HEK293 (cell line): Measurements from ENCODE around the gene RCOR3.
A peak's percentile ranks its signal among the peaks of the same experiment; 100 is the strongest.

Source experiments
- CTCF ChIA-PET: fragments of 350-600 bp; formaldehyde crosslinking; extraction: SDS; loops from one replicate; lab custom pipeline; 2021; ENCODE audit warnings: antibody characterized with exemption; lab: Yijun Ruan, JAX
- POLR2A ChIA-PET: fragments of 300-600 bp; formaldehyde crosslinking; extraction: SDS; loops from one replicate; lab custom pipeline; 2020; ENCODE audit warnings: antibody characterized with exemption, inconsistent platforms; lab: Yijun Ruan, JAX
- H3K27ac ChIP-seq: fragments of 200-500 bp; sonication (Bioruptor generic); 2 replicates; pipeline ENCODE4 v1.5.1; 2014; ENCODE audit warnings: low read depth, low read length, control low read depth, inconsistent platforms; ENCODE audit errors: extremely low read depth
- H3K36me3 ChIP-seq, 2 experiments: fragments of 200-500 bp in 1 of 2; sonication (Bioruptor generic) in 1 of 2; 1 replicate in 1 of 2; 2 replicates in 1 of 2; pipeline ENCODE4 v1.5.1; 2014 to 2017; ENCODE audit warnings: inconsistent platforms in 2 of 2, low read length in 2 of 2; ENCODE audit not compliant: control insufficient read depth in 2 of 2, insufficient read depth in 1 of 2
- H3K4me1 ChIP-seq: fragments of 200-500 bp; sonication (Bioruptor generic); 2 replicates; pipeline ENCODE4 v1.5.1; 2014; ENCODE audit warnings: mild to moderate bottlenecking, low read length, inconsistent platforms; ENCODE audit not compliant: control insufficient read depth, insufficient read depth
- H3K4me3 ChIP-seq: 2 replicates; pipeline ENCODE4 v1.5.1; 2011; ENCODE audit warnings: low read depth, mild to moderate bottlenecking, control low read depth, low read length, moderate library complexity
- H3K9me3 ChIP-seq: fragments of 200-500 bp; sonication (Bioruptor generic); 2 replicates; pipeline ENCODE4 v1.5.1; 2014; ENCODE audit warnings: low read depth, low read length, inconsistent platforms; ENCODE audit not compliant: control insufficient read depth, insufficient read depth
- FEZF1 ChIP-seq: fragments of 450-650 bp; formaldehyde crosslinking; IDR thresholded peaks from 2 replicates; pipeline ENCODE4 v1.5.1; 2016; ENCODE audit warnings: missing biosample characterization, missing genetic modification characterization
- HOXC10 ChIP-seq: sonication (generic); formaldehyde crosslinking; IDR thresholded peaks from 2 replicates; pipeline ENCODE4 v1.8.1; 2023; ENCODE audit warnings: mild to moderate bottlenecking, missing genetic modification reagents
- HOXD13 ChIP-seq: sonication (generic); formaldehyde crosslinking; IDR thresholded peaks from 2 replicates; pipeline ENCODE4 v1.8.0; 2022; ENCODE audit warnings: missing genetic modification reagents, borderline replicate concordance
- KLF1 ChIP-seq: fragments of 450-650 bp; formaldehyde crosslinking; IDR thresholded peaks from 2 replicates; pipeline ENCODE4 v1.5.1; 2016; ENCODE audit warnings: missing biosample characterization, missing genetic modification characterization
- PRDM1 ChIP-seq: fragments of 450-650 bp; formaldehyde crosslinking; IDR thresholded peaks from 2 replicates; pipeline ENCODE4; 2016; ENCODE audit warnings: missing biosample characterization, missing genetic modification characterization
- SP7 ChIP-seq: fragments of 450-650 bp; formaldehyde crosslinking; IDR thresholded peaks from 2 replicates; pipeline ENCODE4 v1.5.1; 2016; ENCODE audit warnings: missing biosample characterization, missing genetic modification characterization
- ZBTB17 ChIP-seq: fragments of 450-650 bp; formaldehyde crosslinking; IDR thresholded peaks from 2 replicates; pipeline ENCODE4 v1.5.1; 2016; ENCODE audit warnings: missing biosample characterization, missing genetic modification characterization
- ZBTB20 ChIP-seq: fragments of 450-650 bp; formaldehyde crosslinking; IDR thresholded peaks from 2 replicates; pipeline ENCODE4 v1.5.1; 2016; ENCODE audit warnings: missing biosample characterization, missing genetic modification characterization
- ZBTB8A ChIP-seq: fragments of 450-650 bp; formaldehyde crosslinking; IDR thresholded peaks from 2 replicates; pipeline ENCODE4 v1.5.1; 2016; ENCODE audit warnings: missing biosample characterization, missing genetic modification characterization
- ZFP69B ChIP-seq: fragments of 450-650 bp; formaldehyde crosslinking; IDR thresholded peaks from 2 replicates; pipeline ENCODE4 v1.5.1; 2016; ENCODE audit warnings: missing biosample characterization, missing genetic modification characterization
- ZIC2 ChIP-seq: fragments of 450-650 bp; formaldehyde crosslinking; IDR thresholded peaks from 2 replicates; pipeline ENCODE4 v1.5.1; 2016; ENCODE audit warnings: missing biosample characterization, missing genetic modification characterization
- ZNF335 ChIP-seq: fragments of 450-650 bp; formaldehyde crosslinking; conservative IDR thresholded peaks from 2 replicates; pipeline ENCODE4 v1.5.1; 2016; ENCODE audit warnings: missing biosample characterization, missing genetic modification characterization
- ZNF341 ChIP-seq: fragments of 450-650 bp; formaldehyde crosslinking; IDR thresholded peaks from 2 replicates; pipeline ENCODE4; 2016; ENCODE audit warnings: low read depth, missing biosample characterization, missing genetic modification characterization
- ZNF561 ChIP-seq: fragments of 450-650 bp; IDR thresholded peaks from 2 replicates; pipeline ENCODE4 v1.5.1; 2018; ENCODE audit warnings: missing biosample characterization, missing genetic modification characterization, borderline replicate concordance
- ZNF600 ChIP-seq: fragments of 450-650 bp; formaldehyde crosslinking; IDR thresholded peaks from 2 replicates; pipeline ENCODE4 v1.5.1; 2016; ENCODE audit warnings: missing biosample characterization, missing genetic modification characterization
- ZNF623 ChIP-seq: fragments of 450-650 bp; formaldehyde crosslinking; IDR thresholded peaks from 2 replicates; pipeline ENCODE4 v1.5.1; 2016; ENCODE audit warnings: missing biosample characterization, missing genetic modification characterization
- ZNF76 ChIP-seq: fragments of 450-650 bp; formaldehyde crosslinking; IDR thresholded peaks from 2 replicates; pipeline ENCODE4; 2016; ENCODE audit warnings: low read depth, missing biosample characterization, missing genetic modification characterization, borderline replicate concordance
- ZNF843 ChIP-seq: fragments of 450-650 bp; formaldehyde crosslinking; IDR thresholded peaks from 2 replicates; pipeline ENCODE4 v1.5.1; 2016; ENCODE audit warnings: missing biosample characterization, missing genetic modification characterization
- TF ChIP-seq, protein P1 (sequence below): fragments of 450-650 bp; formaldehyde crosslinking; optimal IDR thresholded peaks from 2 replicates; pipeline ENCODE3; 2016; ENCODE audit warnings: missing biosample characterization, mild to moderate bottlenecking, missing genetic modification characterization
- TF ChIP-seq, protein P2 (sequence below): fragments of 450-650 bp; formaldehyde crosslinking; IDR thresholded peaks from 2 replicates; pipeline ENCODE4 v1.5.1; 2016; ENCODE audit warnings: missing biosample characterization, missing genetic modification characterization
- TF ChIP-seq, protein P3 (sequence below): fragments of 450-650 bp; formaldehyde crosslinking; IDR thresholded peaks from 2 replicates; pipeline ENCODE4 v1.5.1; 2016; ENCODE audit warnings: missing biosample characterization, missing genetic modification characterization
- TF ChIP-seq, protein P4 (sequence below): fragments of 450-650 bp; formaldehyde crosslinking; IDR thresholded peaks from 2 replicates; pipeline ENCODE4 v1.5.1; 2016; ENCODE audit warnings: missing biosample characterization, missing genetic modification characterization

The RCOR3 gene

DNA sequence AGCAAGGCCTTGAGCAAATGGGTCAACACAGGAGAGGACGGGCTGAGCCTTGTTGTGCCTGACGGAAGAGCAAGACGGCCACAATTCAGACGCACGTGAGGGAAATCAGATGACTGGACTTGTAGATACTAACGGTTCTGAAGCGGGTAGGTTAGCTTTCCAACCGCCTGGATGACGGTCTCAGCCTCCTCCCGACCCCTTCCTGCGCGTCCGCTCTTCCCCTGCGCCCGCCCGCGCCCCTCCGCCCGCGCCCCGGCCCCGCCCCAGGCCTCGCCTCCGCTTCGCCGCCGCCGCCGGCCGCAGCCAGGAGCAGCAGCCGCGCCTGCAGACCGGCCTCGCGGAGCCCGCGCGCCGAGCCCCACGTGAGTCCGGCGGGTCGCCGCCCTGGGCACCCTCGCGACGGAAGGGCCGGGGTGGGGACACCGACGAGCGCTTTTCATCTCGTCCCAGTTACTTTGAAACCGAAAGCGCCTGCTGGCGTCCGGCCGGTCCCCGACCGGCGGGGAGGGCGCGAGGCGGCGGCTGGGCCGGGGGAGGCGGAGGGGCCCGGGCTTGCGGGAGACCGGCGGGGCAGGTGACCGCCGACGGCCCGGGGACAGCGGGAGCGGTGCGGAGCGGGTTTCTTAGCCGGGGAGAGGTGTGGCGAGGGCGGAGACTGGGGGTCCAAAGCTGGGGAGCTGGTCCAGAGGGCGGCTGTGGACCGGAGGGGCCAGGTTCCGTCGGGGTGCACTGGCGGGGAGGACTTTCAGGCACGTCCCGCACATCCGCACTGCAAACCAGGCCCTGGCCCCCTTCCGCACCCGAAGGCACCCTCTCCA is 67.6 kb downstream of the RCOR3 start, which contains the start of gene TRAF5 (continued):
- TF ChIP-seq ZNF335, result peak; percentile 80; the same call in 1 of the 2 replicates
- peak; percentile 50; the same call in 1 of the 2 replicates for TF ChIP-seq ZBTB20 (tag by site-specific recombination)
- TF ChIP-seq, protein P1, sequence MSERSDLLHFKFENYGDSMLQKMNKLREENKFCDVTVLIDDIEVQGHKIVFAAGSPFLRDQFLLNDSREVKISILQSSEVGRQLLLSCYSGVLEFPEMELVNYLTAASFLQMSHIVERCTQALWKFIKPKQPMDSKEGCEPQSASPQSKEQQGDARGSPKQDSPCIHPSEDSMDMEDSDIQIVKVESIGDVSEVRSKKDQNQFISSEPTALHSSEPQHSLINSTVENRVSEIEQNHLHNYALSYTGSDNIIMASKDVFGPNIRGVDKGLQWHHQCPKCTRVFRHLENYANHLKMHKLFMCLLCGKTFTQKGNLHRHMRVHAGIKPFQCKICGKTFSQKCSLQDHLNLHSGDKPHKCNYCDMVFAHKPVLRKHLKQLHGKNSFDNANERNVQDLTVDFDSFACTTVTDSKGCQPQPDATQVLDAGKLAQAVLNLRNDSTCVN, result peak; percentile 44
- no peak for TF ChIP-seq HOXC10 (CRISPR knock-in tag)
- no peak for TF ChIP-seq ZNF76
- no peak for TF ChIP-seq HOXD13 (CRISPR knock-in tag)
- peak; percentile 25; the same call in 1 of the 2 replicates for TF ChIP-seq KLF1
- TF ChIP-seq ZNF561 (tag by site-specific recombination), result peak; percentile 26; the same call in 1 of the 2 replicates

DNA sequence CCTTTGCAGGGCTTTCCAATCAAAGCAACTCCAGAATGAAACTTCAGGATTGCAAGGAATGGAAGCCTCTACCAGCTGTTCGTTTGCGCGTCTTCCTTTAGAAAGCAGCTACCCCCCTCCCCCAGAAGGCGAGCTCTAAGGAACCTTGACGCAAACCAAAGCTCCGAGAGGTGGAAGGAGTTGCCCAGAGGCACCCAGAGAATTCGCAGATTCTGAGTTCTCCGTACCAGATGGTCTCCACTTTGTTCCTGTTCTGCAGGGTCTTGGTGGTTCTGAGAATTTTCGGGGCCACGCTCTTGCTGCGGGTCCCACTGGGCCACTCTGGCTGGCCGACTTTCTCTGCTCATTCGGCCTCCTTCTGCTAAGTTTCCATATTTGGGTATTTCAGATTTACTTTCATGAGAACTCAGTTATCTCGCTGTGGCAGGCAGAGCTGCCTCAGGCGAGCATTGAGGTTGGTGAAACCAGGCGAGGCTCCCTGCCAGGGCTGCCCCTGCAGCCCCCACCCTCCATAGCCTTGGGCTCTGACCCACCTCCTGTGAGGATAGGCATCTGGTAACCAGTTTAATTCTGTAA is 68.3 kb downstream of the RCOR3 start:
- CTCF ChIA-PET, result interaction anchor here (0.6 to 1.5 kb wide), 6 partner anchors 147 to 1272 kb away, joined by 3 to 4 read pairs (median 3); no protein-coding TSS in a partner anchor
- H3K4me3 ChIP-seq, result peak overlapping the region; percentile 49
- H3K4me1 ChIP-seq, result peaks cover 5% of the 10 kb centered on the region
- H3K36me3 ChIP-seq, result no peaks in the 10 kb centered on the region
- POLR2A ChIA-PET, result interaction anchor here (0.6 to 1.0 kb wide), 2 partner anchors 252 to 345 kb away, joined by 3 to 7 read pairs; partner anchors contain the start of gene SLC30A1
- no peak for TF ChIP-seq FEZF1
- peak; percentile 35; the same call in 1 of the 2 replicates for TF ChIP-seq ZBTB8A (tag by site-specific recombination)
- no peak for TF ChIP-seq ZNF843 (tag by site-specific recombination)
- TF ChIP-seq SP7 (tag by site-specific recombination), result 0 out of 2 replicates have a peak, but pooled peaks have one; percentile 5
- peak; percentile 57 for TF ChIP-seq ZNF335
- peak; percentile 67 for TF ChIP-seq ZBTB17 (tag by site-specific recombination)
- TF ChIP-seq ZNF600 (tag by site-specific recombination), result 0 out of 2 replicates have a peak, but pooled peaks have one; percentile 20
- TF ChIP-seq, protein P2, sequence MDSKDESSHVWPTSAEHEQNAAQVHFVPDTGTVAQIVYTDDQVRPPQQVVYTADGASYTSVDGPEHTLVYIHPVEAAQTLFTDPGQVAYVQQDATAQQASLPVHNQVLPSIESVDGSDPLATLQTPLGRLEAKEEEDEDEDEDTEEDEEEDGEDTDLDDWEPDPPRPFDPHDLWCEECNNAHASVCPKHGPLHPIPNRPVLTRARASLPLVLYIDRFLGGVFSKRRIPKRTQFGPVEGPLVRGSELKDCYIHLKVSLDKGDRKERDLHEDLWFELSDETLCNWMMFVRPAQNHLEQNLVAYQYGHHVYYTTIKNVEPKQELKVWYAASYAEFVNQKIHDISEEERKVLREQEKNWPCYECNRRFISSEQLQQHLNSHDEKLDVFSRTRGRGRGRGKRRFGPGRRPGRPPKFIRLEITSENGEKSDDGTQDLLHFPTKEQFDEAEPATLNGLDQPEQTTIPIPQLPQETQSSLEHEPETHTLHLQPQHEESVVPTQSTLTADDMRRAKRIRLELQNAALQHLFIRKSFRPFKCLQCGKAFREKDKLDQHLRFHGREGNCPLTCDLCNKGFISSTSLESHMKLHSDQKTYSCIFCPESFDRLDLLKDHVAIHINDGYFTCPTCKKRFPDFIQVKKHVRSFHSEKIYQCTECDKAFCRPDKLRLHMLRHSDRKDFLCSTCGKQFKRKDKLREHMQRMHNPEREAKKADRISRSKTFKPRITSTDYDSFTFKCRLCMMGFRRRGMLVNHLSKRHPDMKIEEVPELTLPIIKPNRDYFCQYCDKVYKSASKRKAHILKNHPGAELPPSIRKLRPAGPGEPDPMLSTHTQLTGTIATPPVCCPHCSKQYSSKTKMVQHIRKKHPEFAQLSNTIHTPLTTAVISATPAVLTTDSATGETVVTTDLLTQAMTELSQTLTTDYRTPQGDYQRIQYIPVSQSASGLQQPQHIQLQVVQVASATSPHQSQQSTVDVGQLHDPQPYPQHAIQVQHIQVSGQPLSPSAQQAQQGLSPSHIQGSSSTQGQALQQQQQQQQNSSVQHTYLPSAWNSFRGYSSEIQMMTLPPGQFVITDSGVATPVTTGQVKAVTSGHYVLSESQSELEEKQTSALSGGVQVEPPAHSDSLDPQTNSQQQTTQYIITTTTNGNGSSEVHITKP (tag by site-specific recombination), result peak; percentile 69
- TF ChIP-seq PRDM1 (tag by site-specific recombination), result peak; percentile 66
- TF ChIP-seq ZNF623, result no peak
- TF ChIP-seq, protein P3, sequence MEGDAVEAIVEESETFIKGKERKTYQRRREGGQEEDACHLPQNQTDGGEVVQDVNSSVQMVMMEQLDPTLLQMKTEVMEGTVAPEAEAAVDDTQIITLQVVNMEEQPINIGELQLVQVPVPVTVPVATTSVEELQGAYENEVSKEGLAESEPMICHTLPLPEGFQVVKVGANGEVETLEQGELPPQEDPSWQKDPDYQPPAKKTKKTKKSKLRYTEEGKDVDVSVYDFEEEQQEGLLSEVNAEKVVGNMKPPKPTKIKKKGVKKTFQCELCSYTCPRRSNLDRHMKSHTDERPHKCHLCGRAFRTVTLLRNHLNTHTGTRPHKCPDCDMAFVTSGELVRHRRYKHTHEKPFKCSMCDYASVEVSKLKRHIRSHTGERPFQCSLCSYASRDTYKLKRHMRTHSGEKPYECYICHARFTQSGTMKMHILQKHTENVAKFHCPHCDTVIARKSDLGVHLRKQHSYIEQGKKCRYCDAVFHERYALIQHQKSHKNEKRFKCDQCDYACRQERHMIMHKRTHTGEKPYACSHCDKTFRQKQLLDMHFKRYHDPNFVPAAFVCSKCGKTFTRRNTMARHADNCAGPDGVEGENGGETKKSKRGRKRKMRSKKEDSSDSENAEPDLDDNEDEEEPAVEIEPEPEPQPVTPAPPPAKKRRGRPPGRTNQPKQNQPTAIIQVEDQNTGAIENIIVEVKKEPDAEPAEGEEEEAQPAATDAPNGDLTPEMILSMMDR, result 0 out of 2 replicates have a peak, but pooled peaks have one; percentile 10
- TF ChIP-seq ZNF341 (tag by site-specific recombination), result peak; percentile 46; the same call in 1 of the 2 replicates
- peak; percentile 92 for TF ChIP-seq ZFP69B (tag by site-specific recombination)
- TF ChIP-seq, protein P4, sequence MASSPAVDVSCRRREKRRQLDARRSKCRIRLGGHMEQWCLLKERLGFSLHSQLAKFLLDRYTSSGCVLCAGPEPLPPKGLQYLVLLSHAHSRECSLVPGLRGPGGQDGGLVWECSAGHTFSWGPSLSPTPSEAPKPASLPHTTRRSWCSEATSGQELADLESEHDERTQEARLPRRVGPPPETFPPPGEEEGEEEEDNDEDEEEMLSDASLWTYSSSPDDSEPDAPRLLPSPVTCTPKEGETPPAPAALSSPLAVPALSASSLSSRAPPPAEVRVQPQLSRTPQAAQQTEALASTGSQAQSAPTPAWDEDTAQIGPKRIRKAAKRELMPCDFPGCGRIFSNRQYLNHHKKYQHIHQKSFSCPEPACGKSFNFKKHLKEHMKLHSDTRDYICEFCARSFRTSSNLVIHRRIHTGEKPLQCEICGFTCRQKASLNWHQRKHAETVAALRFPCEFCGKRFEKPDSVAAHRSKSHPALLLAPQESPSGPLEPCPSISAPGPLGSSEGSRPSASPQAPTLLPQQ (tag by site-specific recombination), result peak; percentile 96
- TF ChIP-seq ZIC2 (tag by site-specific recombination), result peak; percentile 70
- no peaks in the 10 kb centered on the region for H3K9me3 ChIP-seq
- no peak overlapping the region; the same call in 1 of the 2 replicates for H3K27ac ChIP-seq
